ENCODE measurements around the gene CELF2.

GRCh38 chr10:11338160-11338844 lies 320.6 kb downstream of the CELF2 start:
- TF ChIP-seq POLR2AphosphoS5 (IDR thresholded peaks at IDR 0.05; ENCODE audit: low read depth, low read length) (no peak), TAF1 (IDR thresholded peaks at IDR 0.05; ENCODE audit: borderline replicate concordance, insufficient read depth, low read length) (no peak), REST (IDR thresholded peaks at IDR 0.05; ENCODE audit: insufficient read depth in 1 of 2, low read depth in 2 of 2, low read length in 2 of 2) (no peak), SIN3A (IDR thresholded peaks at IDR 0.05; ENCODE audit: borderline replicate concordance, insufficient read depth, low read length) (no peak)

Measured in PFSK-1 (cell line).